IMR-90 (cell line): Measurements from ENCODE around the gene CCDC88A. TPM values are rescaled to one million over a fixed set of nuclear protein-coding genes. Genes with fewer than 3 reads are reported as not detected.

Experiments used
- ATAC-seq: fragments of 200-7000 bp; cut with Tn5 transposase; 2 replicates; pipeline ENCODE4 v1.9.1; 2020; ENCODE audit warnings: low read depth, mild to moderate bottlenecking, moderate library complexity
- BruUV-seq: library from RNA; stranded (reverse); fragments of 400-500 nt; replicated peaks from 2 replicates; lab custom pipeline; 2021; lab: Mats Ljungman, UMichigan
- CTCF ChIA-PET: fragments of 300-600 bp; formaldehyde crosslinking; extraction: SDS; loops from one replicate; lab custom pipeline; 2021; ENCODE audit warnings: antibody characterized with exemption; lab: Yijun Ruan, JAX
- POLR2A ChIA-PET: fragments of 300-600 bp; sonication (Branson Sonifier 250); formaldehyde crosslinking; loops from one replicate; lab custom pipeline; 2022; ENCODE audit warnings: antibody characterized with exemption; ENCODE audit not compliant: unreplicated experiment; lab: Charles Lee
- DNase-seq: peaks from one replicate; pipeline ENCODE4 v3.0.0; 2013
- H2AFZ ChIP-seq: replicated peaks from 2 replicates; pipeline ENCODE3; 2013; ENCODE audit warnings: low read length, mild to moderate bottlenecking; ENCODE audit not compliant: poor library complexity
- H2AK5ac ChIP-seq: 2 replicates; pipeline ENCODE4 v1.6.1; 2013; ENCODE audit warnings: low read depth, low read length, inconsistent platforms
- H2AK9ac ChIP-seq: replicated peaks from 2 replicates; pipeline ENCODE3; 2013; ENCODE audit warnings: mild to moderate bottlenecking, low read depth, low read length, moderate library complexity; ENCODE audit not compliant: poor library complexity
- H2BK120ac ChIP-seq: 2 replicates; pipeline ENCODE4 v1.6.1; 2013; ENCODE audit warnings: low read depth, low read length, inconsistent platforms
- H2BK15ac ChIP-seq: 3 replicates; pipeline ENCODE4 v1.6.1; 2013; ENCODE audit warnings: low read depth, low read length, inconsistent platforms
- H2BK20ac ChIP-seq: 2 replicates; pipeline ENCODE4 v1.6.1; 2013; ENCODE audit warnings: low read depth, mild to moderate bottlenecking, inconsistent platforms, low read length, moderate library complexity
- H2BK5ac ChIP-seq: 2 replicates; pipeline ENCODE4 v1.6.1; 2013; ENCODE audit warnings: mild to moderate bottlenecking, low read depth, low read length, inconsistent platforms; ENCODE audit not compliant: poor library complexity, severe bottlenecking
- H3K14ac ChIP-seq: replicated peaks from 2 replicates; pipeline ENCODE4 v1.6.1; 2013; ENCODE audit warnings: low read depth, low read length, inconsistent platforms
- H3K18ac ChIP-seq: 2 replicates; pipeline ENCODE4 v1.6.1; 2013; ENCODE audit warnings: low read depth, low read length, control low read depth
- H3K23ac ChIP-seq: 2 replicates; pipeline ENCODE4 v1.6.1; 2013; ENCODE audit warnings: low read depth, low read length, inconsistent platforms
- H3K27ac ChIP-seq: 2 replicates; pipeline ENCODE4 v1.5.1; 2013; ENCODE audit warnings: mild to moderate bottlenecking, control low read depth, low read length; ENCODE audit not compliant: insufficient read depth
- H3K27me3 ChIP-seq: 2 replicates; pipeline ENCODE4 v1.6.1; 2013; ENCODE audit warnings: low read length; ENCODE audit not compliant: control insufficient read depth, insufficient read depth
- H3K36me3 ChIP-seq: 2 replicates; pipeline ENCODE4 v1.6.1; 2013; ENCODE audit warnings: low read length, mixed read lengths; ENCODE audit not compliant: control insufficient read depth, insufficient read depth
- H3K4ac ChIP-seq: 2 replicates; pipeline ENCODE4 v1.6.1; 2013; ENCODE audit warnings: low read depth, low read length, inconsistent platforms
- H3K4me1 ChIP-seq: 2 replicates; pipeline ENCODE4 v1.6.1; 2013; ENCODE audit warnings: low read length, mixed read lengths; ENCODE audit not compliant: control insufficient read depth, insufficient read depth
- H3K4me2 ChIP-seq: 2 replicates; pipeline ENCODE4 v1.6.1; 2013; ENCODE audit warnings: low read depth, mild to moderate bottlenecking, control low read depth, low read length, moderate library complexity
- H3K4me3 ChIP-seq: 2 replicates; pipeline ENCODE4 v1.5.1; 2013; ENCODE audit warnings: low read depth, mild to moderate bottlenecking, control low read depth, low read length, moderate library complexity; ENCODE audit not compliant: insufficient read depth
- H3K56ac ChIP-seq: 2 replicates; pipeline ENCODE4 v1.6.1; 2013; ENCODE audit warnings: low read length, inconsistent platforms; ENCODE audit not compliant: insufficient read depth; ENCODE audit errors: extremely low read depth
- H3K79me1 ChIP-seq, 2 experiments: 2 replicates each; pipeline ENCODE4 v1.6.1; 2013; ENCODE audit warnings: low read length in 2 of 2, inconsistent platforms in 1 of 2, low read depth in 1 of 2
- H3K9ac ChIP-seq: 2 replicates; pipeline ENCODE4 v1.6.1; 2013; ENCODE audit warnings: low read depth, low read length, control low read depth
- H3K9me1 ChIP-seq: 2 replicates; pipeline ENCODE4 v1.6.1; 2013; ENCODE audit warnings: low read length, inconsistent platforms; ENCODE audit not compliant: insufficient read depth
- H3K9me3 ChIP-seq: 2 replicates; pipeline ENCODE4 v1.6.1; 2013; ENCODE audit warnings: low read length; ENCODE audit not compliant: control insufficient read depth, insufficient read depth
- H4K20me1 ChIP-seq: 2 replicates; pipeline ENCODE4 v1.6.1; 2013; ENCODE audit warnings: low read length, inconsistent platforms; ENCODE audit not compliant: insufficient read depth
- H4K5ac ChIP-seq: 2 replicates; pipeline ENCODE4 v1.6.1; 2013; ENCODE audit warnings: mild to moderate bottlenecking, low read depth, low read length, control low read depth
- H4K8ac ChIP-seq, 2 experiments: 2 replicates each; pipeline ENCODE4 v1.6.1; 2013; ENCODE audit warnings: low read depth in 2 of 2, low read length in 2 of 2, control low read depth in 1 of 2, inconsistent platforms in 1 of 2
- H4K91ac ChIP-seq: 2 replicates; pipeline ENCODE4 v1.6.1; 2013; ENCODE audit warnings: low read depth, low read length, inconsistent platforms; ENCODE audit not compliant: insufficient read depth
- RAD21 ChIP-seq: IDR thresholded peaks from 2 replicates; pipeline ENCODE4 v1.6.1; 2012; ENCODE audit warnings: low read length, improper control_type of control experiment
- WGBS, 2 experiments: methylation state at CpG; one replicate each; pipeline versions ENCODE4 v1.1.5 to v1.1.7; 2013; ENCODE audit warnings: missing lambda C conversion rate in 2 of 2; ENCODE audit not compliant: insufficient read length in 1 of 2; ENCODE audit errors: extremely low coverage in 2 of 2; 5-methylcytosine and 5-hydroxymethylcytosine counted together
- dilution Hi-C: fragments of 300-500 bp; cut with HindIII; formaldehyde crosslinking; loops from one replicate; pipeline ENCODE4 v1.14.3; 2018; ENCODE audit warnings: low sequenced_read_pairs; ENCODE audit not compliant: unreplicated experiment
- in situ Hi-C: fragments of 300-500 bp; cut with MboI; formaldehyde crosslinking; loops from 3 replicates; pipeline ENCODE4 v1.14.3; 2019; ENCODE audit warnings: low sequenced_read_pairs, inconsistent platforms, mixed read lengths
- intact Hi-C: fragments of 100-400 bp; cut with micrococcal nuclease; formaldehyde crosslinking; loops from 2 replicates; pipeline ENCODE4 v1.10.0; 2022
- polyA plus RNA-seq, 3 experiments: library from polyadenylated mRNA; depleted of rRNA; stranded (reverse); fragments of >200 nt; gene quantifications; 2 replicates each; pipeline ENCODE4 v1.2.3, GENCODE V29; 2012; ENCODE audit warnings: low replicate concordance in 1 of 3
- total RNA-seq: library from RNA; depleted of rRNA; stranded (reverse); fragments of >200 nt; gene quantifications from 2 replicates; pipeline ENCODE4 v1.2.3, GENCODE V29; 2012

CCDC88A gene
- total and polyA plus RNA-seq, 2 of the 4 experiments (the other 2 are of a cell fraction) = 15.6 to 63.8 TPM

DNA sequence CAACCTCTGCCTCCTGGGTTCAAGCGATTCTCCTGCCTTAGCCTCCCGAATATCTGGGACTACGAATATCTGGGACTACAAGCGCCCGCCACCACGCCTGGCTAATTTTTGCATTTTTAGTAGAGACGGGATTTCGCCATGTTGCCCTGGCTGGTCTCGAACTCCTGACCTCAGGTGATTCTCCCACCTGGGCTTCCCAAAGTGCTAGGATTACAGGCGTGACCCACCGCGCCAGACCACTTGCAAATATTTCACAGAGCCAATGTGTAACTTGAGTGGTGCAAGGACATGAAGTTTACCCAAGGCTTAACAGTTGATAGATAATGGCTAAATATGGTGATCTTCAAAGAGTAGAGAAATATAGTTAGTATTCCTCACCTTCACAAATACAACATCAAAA, 136.6 kb downstream of the CCDC88A start:
- Histone ChIP-seq H2BK15ac (no peak overlapping the region), H3K27ac (no peak overlapping the region), H3K56ac (no peak overlapping the region), H3K4me2 (no peak overlapping the region), H2AFZ (no peak overlapping the region), H3K9ac (no peak overlapping the region), H3K9me3 (no peaks in the 10 kb centered on the region), H4K20me1 (no peaks in the 10 kb centered on the region), H3K36me3 (no peaks in the 10 kb centered on the region), H3K4me1 (0 out of 2 replicates have a peak, but pooled peaks cover 4% of the 10 kb centered on the region), H3K18ac (no peak overlapping the region), H3K79me1 (peaks cover 11% of the 10 kb centered on the region in 2 experiments; a peak in 3 of 4 replicates), H3K27me3 (no peaks in the 10 kb centered on the region), H2BK120ac (no peak overlapping the region), H4K8ac (no peak overlapping the region; a peak in 1 of 4 replicates), H2BK5ac (no peak overlapping the region), H4K91ac (no peak overlapping the region), H3K9me1 (0 out of 2 replicates have a peak, but pooled peaks cover 5% of the 10 kb centered on the region), H2AK5ac (no peak overlapping the region), H2BK20ac (no peak overlapping the region), H3K23ac (no peak overlapping the region), H3K4me3 (no peak overlapping the region), H3K4ac (no peak overlapping the region), H4K5ac (no peak overlapping the region), H2AK9ac (no peak overlapping the region), H3K14ac (no peak overlapping the region)
- in situ Hi-C loops (no loop called here), dilution Hi-C loops (no loop called here), intact Hi-C loops (loop anchor here (5.0 to 10.0 kb wide), 2 partner anchors 222 to 1321 kb away; no protein-coding TSS in a partner anchor)
- no peak for DNase-seq
- POLR2A ChIA-PET = no interaction called here
- WGBS, 2 experiments = 92% methylated on average over 8 of the region's 12 CpGs; no CpG with 5 or more reads in 1 of the 2 experiments
- BruUV-seq = no TSS peak
- CTCF ChIA-PET = no interaction called here
- TF ChIP-seq RAD21 = no peak
- no peak for ATAC-seq
